ENCODE results near the gene CREB5.
A peak's percentile ranks its signal among the peaks of the same experiment; 100 is the strongest.

CREB5 gene

DNA sequence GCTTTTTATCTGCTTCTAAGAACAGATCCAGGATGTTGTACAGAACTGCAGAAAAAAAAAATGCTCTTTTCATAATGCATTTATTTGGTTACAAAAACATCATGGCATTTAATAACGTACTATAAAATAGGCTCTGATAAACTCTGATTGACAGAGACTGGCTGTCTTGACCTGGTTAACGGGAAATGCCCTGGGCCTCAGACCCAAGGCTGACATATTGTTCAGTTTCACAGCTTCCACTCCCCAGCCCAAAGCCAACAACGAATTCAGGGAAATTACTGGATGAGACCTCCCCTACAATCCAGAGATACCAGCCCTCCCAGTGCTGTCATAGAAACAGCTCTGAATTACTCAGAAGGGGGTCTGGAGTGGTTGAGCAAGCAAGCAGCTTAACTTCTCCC is 260.1 kb downstream of the CREB5 start (continued):
- TF ChIP-seq, protein P1, sequence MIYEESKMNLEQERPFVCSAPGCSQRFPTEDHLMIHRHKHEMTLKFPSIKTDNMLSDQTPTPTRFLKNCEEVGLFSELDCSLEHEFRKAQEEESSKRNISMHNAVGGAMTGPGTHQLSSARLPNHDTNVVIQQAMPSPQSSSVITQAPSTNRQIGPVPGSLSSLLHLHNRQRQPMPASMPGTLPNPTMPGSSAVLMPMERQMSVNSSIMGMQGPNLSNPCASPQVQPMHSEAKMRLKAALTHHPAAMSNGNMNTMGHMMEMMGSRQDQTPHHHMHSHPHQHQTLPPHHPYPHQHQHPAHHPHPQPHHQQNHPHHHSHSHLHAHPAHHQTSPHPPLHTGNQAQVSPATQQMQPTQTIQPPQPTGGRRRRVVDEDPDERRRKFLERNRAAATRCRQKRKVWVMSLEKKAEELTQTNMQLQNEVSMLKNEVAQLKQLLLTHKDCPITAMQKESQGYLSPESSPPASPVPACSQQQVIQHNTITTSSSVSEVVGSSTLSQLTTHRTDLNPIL (CRISPR knock-in tag; IDR thresholded peaks at IDR 0.05; ENCODE audit: low read depth) = peak; percentile 56; the same call in 1 of the 2 replicates
- TF ChIP-seq PPARA (CRISPR knock-in tag; IDR thresholded peaks at IDR 0.05; ENCODE audit: borderline replicate concordance) (no peak), TOX (CRISPR knock-in tag; IDR thresholded peaks at IDR 0.05; ENCODE audit: borderline replicate concordance) (no peak), ZC3H10 (CRISPR knock-in tag; IDR thresholded peaks at IDR 0.05) (no peak), ESRRG (CRISPR knock-in tag; IDR thresholded peaks at IDR 0.05) (0 out of 2 replicates have a peak, but pooled peaks have one; percentile 70)
- TF ChIP-seq, protein P2, sequence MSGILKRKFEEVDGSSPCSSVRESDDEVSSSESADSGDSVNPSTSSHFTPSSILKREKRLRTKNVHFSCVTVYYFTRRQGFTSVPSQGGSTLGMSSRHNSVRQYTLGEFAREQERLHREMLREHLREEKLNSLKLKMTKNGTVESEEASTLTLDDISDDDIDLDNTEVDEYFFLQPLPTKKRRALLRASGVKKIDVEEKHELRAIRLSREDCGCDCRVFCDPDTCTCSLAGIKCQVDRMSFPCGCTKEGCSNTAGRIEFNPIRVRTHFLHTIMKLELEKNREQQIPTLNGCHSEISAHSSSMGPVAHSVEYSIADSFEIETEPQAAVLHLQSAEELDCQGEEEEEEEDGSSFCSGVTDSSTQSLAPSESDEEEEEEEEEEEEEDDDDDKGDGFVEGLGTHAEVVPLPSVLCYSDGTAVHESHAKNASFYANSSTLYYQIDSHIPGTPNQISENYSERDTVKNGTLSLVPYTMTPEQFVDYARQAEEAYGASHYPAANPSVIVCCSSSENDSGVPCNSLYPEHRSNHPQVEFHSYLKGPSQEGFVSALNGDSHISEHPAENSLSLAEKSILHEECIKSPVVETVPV (CRISPR knock-in tag; IDR thresholded peaks at IDR 0.05) = 0 out of 2 replicates have a peak, but pooled peaks have one; percentile 23
- TF ChIP-seq, protein P3, sequence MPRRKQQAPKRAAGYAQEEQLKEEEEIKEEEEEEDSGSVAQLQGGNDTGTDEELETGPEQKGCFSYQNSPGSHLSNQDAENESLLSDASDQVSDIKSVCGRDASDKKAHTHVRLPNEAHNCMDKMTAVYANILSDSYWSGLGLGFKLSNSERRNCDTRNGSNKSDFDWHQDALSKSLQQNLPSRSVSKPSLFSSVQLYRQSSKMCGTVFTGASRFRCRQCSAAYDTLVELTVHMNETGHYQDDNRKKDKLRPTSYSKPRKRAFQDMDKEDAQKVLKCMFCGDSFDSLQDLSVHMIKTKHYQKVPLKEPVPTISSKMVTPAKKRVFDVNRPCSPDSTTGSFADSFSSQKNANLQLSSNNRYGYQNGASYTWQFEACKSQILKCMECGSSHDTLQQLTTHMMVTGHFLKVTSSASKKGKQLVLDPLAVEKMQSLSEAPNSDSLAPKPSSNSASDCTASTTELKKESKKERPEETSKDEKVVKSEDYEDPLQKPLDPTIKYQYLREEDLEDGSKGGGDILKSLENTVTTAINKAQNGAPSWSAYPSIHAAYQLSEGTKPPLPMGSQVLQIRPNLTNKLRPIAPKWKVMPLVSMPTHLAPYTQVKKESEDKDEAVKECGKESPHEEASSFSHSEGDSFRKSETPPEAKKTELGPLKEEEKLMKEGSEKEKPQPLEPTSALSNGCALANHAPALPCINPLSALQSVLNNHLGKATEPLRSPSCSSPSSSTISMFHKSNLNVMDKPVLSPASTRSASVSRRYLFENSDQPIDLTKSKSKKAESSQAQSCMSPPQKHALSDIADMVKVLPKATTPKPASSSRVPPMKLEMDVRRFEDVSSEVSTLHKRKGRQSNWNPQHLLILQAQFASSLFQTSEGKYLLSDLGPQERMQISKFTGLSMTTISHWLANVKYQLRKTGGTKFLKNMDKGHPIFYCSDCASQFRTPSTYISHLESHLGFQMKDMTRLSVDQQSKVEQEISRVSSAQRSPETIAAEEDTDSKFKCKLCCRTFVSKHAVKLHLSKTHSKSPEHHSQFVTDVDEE (CRISPR knock-in tag; IDR thresholded peaks at IDR 0.05) = peak; percentile 91

DNA sequence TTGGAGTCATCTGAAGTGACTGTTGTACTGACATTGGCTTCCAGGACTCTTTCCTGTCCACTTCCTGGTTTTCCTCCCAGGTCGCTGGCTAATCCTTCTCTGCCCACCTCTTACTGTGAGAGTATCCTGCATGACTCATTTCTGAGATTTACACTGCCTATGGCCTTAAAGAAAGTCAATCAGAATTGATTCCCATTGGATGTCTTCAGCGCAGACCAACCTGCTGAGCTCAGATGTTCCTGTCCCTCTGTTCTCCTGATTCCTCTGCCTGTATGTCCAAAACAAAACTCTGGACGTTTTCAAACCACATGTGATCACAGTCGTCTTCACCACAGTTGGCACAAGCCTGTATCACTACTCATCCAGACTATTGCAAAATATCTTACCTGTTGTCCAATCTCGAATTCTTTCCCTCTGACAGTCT is 262.1 kb downstream of the CREB5 start:
- no peak for TF ChIP-seq BACH2 (CRISPR knock-in tag; IDR thresholded peaks at IDR 0.05; ENCODE audit: borderline replicate concordance)
- TF ChIP-seq CSDC2 (CRISPR knock-in tag; IDR thresholded peaks at IDR 0.05) = no peak
- TF ChIP-seq TOX (CRISPR knock-in tag; IDR thresholded peaks at IDR 0.05; ENCODE audit: borderline replicate concordance) = no peak
- TF ChIP-seq ZFP30 (CRISPR knock-in tag; IDR thresholded peaks at IDR 0.05) = no peak
- TF ChIP-seq, protein P3 (CRISPR knock-in tag; IDR thresholded peaks at IDR 0.05) = no peak
- no peak for TF ChIP-seq ISL1 (CRISPR knock-in tag; IDR thresholded peaks at IDR 0.05)
- no peak for TF ChIP-seq PPARA (CRISPR knock-in tag; IDR thresholded peaks at IDR 0.05; ENCODE audit: borderline replicate concordance)
- peak; percentile 37; the same call in 2 of the 3 replicates for ATAC-seq

DNA sequence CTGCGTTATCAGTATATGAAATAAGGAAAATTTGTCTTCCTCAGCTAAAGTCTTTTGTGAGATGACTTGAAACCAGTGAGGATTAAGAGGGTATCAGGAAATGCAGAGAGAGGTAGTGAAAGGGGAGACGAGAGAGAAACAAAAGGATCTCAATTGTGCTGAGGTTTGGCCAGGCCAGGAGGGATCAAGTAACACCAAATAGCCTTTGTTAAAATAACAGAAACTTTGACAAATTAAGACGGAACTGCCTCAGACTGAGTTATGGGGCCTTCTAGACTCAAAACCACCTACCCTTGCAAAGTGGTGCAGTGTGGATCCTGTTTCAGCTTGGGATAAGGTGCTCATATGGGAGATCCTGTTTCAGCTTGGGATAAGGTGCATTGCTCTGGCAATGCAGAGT is 263.1 kb downstream of the CREB5 start:
- no peak for TF ChIP-seq OSR1 (CRISPR knock-in tag; IDR thresholded peaks at IDR 0.05)
- no peak for TF ChIP-seq ZNF565 (CRISPR knock-in tag; conservative IDR thresholded peaks at IDR 0.05; ENCODE audit: low read depth)
- no peak for TF ChIP-seq ZFP3 (CRISPR knock-in tag; IDR thresholded peaks at IDR 0.05)
- no peak for TF ChIP-seq ZC3H10 (CRISPR knock-in tag; IDR thresholded peaks at IDR 0.05)
- TF ChIP-seq, protein P3 (CRISPR knock-in tag; IDR thresholded peaks at IDR 0.05) = no peak
- no peak for TF ChIP-seq TOX (CRISPR knock-in tag; IDR thresholded peaks at IDR 0.05; ENCODE audit: borderline replicate concordance)
- no peak for TF ChIP-seq BACH2 (CRISPR knock-in tag; IDR thresholded peaks at IDR 0.05; ENCODE audit: borderline replicate concordance)
- TF ChIP-seq ARNTL (CRISPR knock-in tag; IDR thresholded peaks at IDR 0.05; ENCODE audit: borderline replicate concordance, low read depth) = no peak
- no peak for ATAC-seq

All from SK-N-SH treated with all-trans-retinoic acid at 6 μM for 48 hours (cell line).